H9 (cell line): ENCODE data around the gene IGLL5. TPM values are rescaled to one million over a fixed set of nuclear protein-coding genes. Genes with fewer than 3 reads are reported as not detected.

Experiments used
- DNase-seq: peaks from one replicate; pipeline ENCODE4 v3.0.0-alpha.2; 2017
- H2AFZ ChIP-seq: one replicate; pipeline ENCODE4 v1.6.1; 2013; ENCODE audit warnings: mild to moderate bottlenecking, low read length, control low read depth, moderate library complexity
- H2AK5ac ChIP-seq: 2 replicates; pipeline ENCODE4 v1.6.1; 2013; ENCODE audit warnings: low read length, control low read depth, mixed read lengths; ENCODE audit not compliant: insufficient read length
- H2BK120ac ChIP-seq: one replicate; pipeline ENCODE4 v1.6.1; 2013; ENCODE audit warnings: low read depth, mild to moderate bottlenecking, low read length, control low read depth, inconsistent platforms; ENCODE audit not compliant: poor library complexity, severe bottlenecking
- H2BK12ac ChIP-seq: 2 replicates; pipeline ENCODE4 v1.6.1; 2013; ENCODE audit warnings: low read length, control low read depth, mixed read lengths, low read depth; ENCODE audit not compliant: insufficient read length
- H2BK15ac ChIP-seq: 2 replicates; pipeline ENCODE4 v1.6.1; 2013; ENCODE audit warnings: low read depth, low read length, control low read depth
- H2BK20ac ChIP-seq: one replicate; pipeline ENCODE4 v1.6.1; 2013; ENCODE audit warnings: low read depth, mild to moderate bottlenecking, low read length, control low read depth, inconsistent platforms; ENCODE audit not compliant: poor library complexity, severe bottlenecking
- H2BK5ac ChIP-seq: 2 replicates; pipeline ENCODE4 v1.6.1; 2013; ENCODE audit warnings: low read length, control low read depth, mixed read lengths; ENCODE audit not compliant: insufficient read length
- H3K14ac ChIP-seq: 2 replicates; pipeline ENCODE4 v1.6.1; 2013; ENCODE audit warnings: low read length, control low read depth; ENCODE audit not compliant: insufficient read depth
- H3K18ac ChIP-seq: 2 replicates; pipeline ENCODE4 v1.6.1; 2013; ENCODE audit warnings: low read depth, mild to moderate bottlenecking, mixed read lengths, low read length, control low read depth; ENCODE audit not compliant: insufficient read length
- H3K23ac ChIP-seq: 2 replicates; pipeline ENCODE4 v1.6.1; 2013; ENCODE audit warnings: low read length, control low read depth, mixed read lengths, low read depth; ENCODE audit not compliant: insufficient read length
- H3K23me2 ChIP-seq: 2 replicates; pipeline ENCODE4 v1.6.1; 2013; ENCODE audit warnings: low read depth, mild to moderate bottlenecking, mixed read lengths, low read length, control low read depth; ENCODE audit not compliant: insufficient read length, poor library complexity, severe bottlenecking
- H3K27ac ChIP-seq: 2 replicates; pipeline ENCODE4 v1.5.1; 2013; ENCODE audit warnings: low read length, control low read depth, mixed read lengths, low read depth; ENCODE audit not compliant: insufficient read length
- H3K27me3 ChIP-seq: 2 replicates; pipeline ENCODE4 v1.6.1; 2013; ENCODE audit warnings: low read length, control low read depth, inconsistent platforms; ENCODE audit not compliant: insufficient read depth
- H3K4ac ChIP-seq: 2 replicates; pipeline ENCODE4 v1.6.1; 2013; ENCODE audit warnings: low read depth, mild to moderate bottlenecking, control low read depth, inconsistent platforms, low read length, moderate library complexity
- H3K4me1 ChIP-seq: 2 replicates; pipeline ENCODE4 v1.6.1; 2013; ENCODE audit warnings: low read length, control low read depth, inconsistent platforms; ENCODE audit not compliant: insufficient read depth
- H3K4me2 ChIP-seq: 2 replicates; pipeline ENCODE4 v1.6.1; 2013; ENCODE audit warnings: low read length, control low read depth, mixed read lengths; ENCODE audit not compliant: insufficient read length, insufficient read depth
- H3K56ac ChIP-seq: 2 replicates; pipeline ENCODE4 v1.6.1; 2013; ENCODE audit warnings: low read depth, mild to moderate bottlenecking, mixed read lengths, low read length, control low read depth; ENCODE audit not compliant: insufficient read length
- H3K79me1 ChIP-seq: 2 replicates; pipeline ENCODE4 v1.6.1; 2013; ENCODE audit warnings: low read depth, mild to moderate bottlenecking, moderate library complexity, low read length, control low read depth, inconsistent platforms; ENCODE audit not compliant: insufficient read depth, poor library complexity, severe bottlenecking
- H3K79me2 ChIP-seq: 2 replicates; pipeline ENCODE4 v1.6.1; 2013; ENCODE audit warnings: low read length, control low read depth, inconsistent platforms; ENCODE audit not compliant: insufficient read depth
- H3K9ac ChIP-seq: 2 replicates; pipeline ENCODE4 v1.6.1; 2013; ENCODE audit warnings: low read length, control low read depth, mixed read lengths; ENCODE audit not compliant: insufficient read length; ENCODE audit errors: extremely low read depth
- H3K9me3 ChIP-seq: one replicate; pipeline ENCODE4 v1.6.1; 2013; ENCODE audit warnings: low read depth, low read length, inconsistent platforms; ENCODE audit not compliant: control insufficient read depth
- H3T11ph ChIP-seq: one replicate; pipeline ENCODE4 v1.6.1; 2013; ENCODE audit warnings: mild to moderate bottlenecking, low read length, control low read depth, inconsistent platforms
- H4K20me1 ChIP-seq: one replicate; pipeline ENCODE4 v1.6.1; 2013; ENCODE audit not compliant: control insufficient read depth, insufficient read length, insufficient read depth
- H4K5ac ChIP-seq: 2 replicates; pipeline ENCODE4 v1.6.1; 2013; ENCODE audit warnings: low read depth, mild to moderate bottlenecking, mixed read lengths, low read length, control low read depth; ENCODE audit not compliant: insufficient read length
- H4K8ac ChIP-seq: replicated peaks from 2 replicates; pipeline ENCODE4 v1.6.1; 2013; ENCODE audit warnings: low read length, control low read depth, mixed read lengths, low read depth; ENCODE audit not compliant: insufficient read length
- H4K91ac ChIP-seq: 2 replicates; pipeline ENCODE4 v1.6.1; 2013; ENCODE audit warnings: low read depth, mild to moderate bottlenecking, moderate library complexity, mixed read lengths, low read length, control low read depth; ENCODE audit not compliant: insufficient read length
- H3K27ac Mint-ChIP-seq, 3 experiments: 2 replicates in 2 of 3; 3 replicates in 1 of 3; pipeline ENCODE4 v1.8.0; 2020 to 2021; ENCODE audit warnings: mixed read lengths in 3 of 3, mild to moderate bottlenecking in 1 of 3, moderate library complexity in 1 of 3
- H3K27me3 Mint-ChIP-seq: 2 replicates; pipeline ENCODE4 v1.8.0; 2021; ENCODE audit warnings: low read depth, mild to moderate bottlenecking, moderate library complexity, mixed read lengths
- H3K36me3 Mint-ChIP-seq, 3 experiments: 2 replicates in 2 of 3; 3 replicates in 1 of 3; pipeline ENCODE4 v1.8.0; 2020 to 2021; ENCODE audit warnings: low read depth in 3 of 3, mixed read lengths in 3 of 3; ENCODE audit not compliant: insufficient read depth in 1 of 3
- H3K4me1 Mint-ChIP-seq, 2 experiments: 2 replicates each; pipeline ENCODE4 v1.8.0; 2020; ENCODE audit warnings: mixed read lengths in 2 of 2
- H3K4me3 Mint-ChIP-seq, 2 experiments: 2 replicates in 1 of 2; 3 replicates in 1 of 2; pipeline ENCODE4 v1.8.0; 2020 to 2021; ENCODE audit warnings: mild to moderate bottlenecking in 2 of 2, mixed read lengths in 2 of 2, moderate library complexity in 1 of 2
- H3K9me3 Mint-ChIP-seq, 2 experiments: 2 replicates in 1 of 2; 3 replicates in 1 of 2; pipeline ENCODE4 v1.8.0; 2020; ENCODE audit warnings: mild to moderate bottlenecking in 2 of 2, mixed read lengths in 2 of 2, moderate library complexity in 1 of 2
- WGBS: extraction: QIAGEN DNeasy Blood & Tissue Kit; methylation state at CpG from one replicate; pipeline ENCODE4 v1.1.7; 2013; ENCODE audit warnings: missing lambda C conversion rate, low lambda C conversion rate, mixed read lengths; ENCODE audit not compliant: insufficient read length; ENCODE audit errors: extremely low coverage; 5-methylcytosine and 5-hydroxymethylcytosine counted together
- total RNA-seq: library from RNA; stranded (reverse); gene quantifications from 2 replicates; pipeline ENCODE4 v1.2.1, GENCODE V29; 2021
- TF ChIP-seq, protein P1 (sequence below): fragments of 200-600 bp; sonication (generic); conservative IDR thresholded peaks from 3 replicates; pipeline ENCODE4 v1.8.0; 2021; ENCODE audit warnings: antibody characterized with exemption, mild to moderate bottlenecking

Gene IGLL5
- total RNA-seq, 1 experiment from 2014 or later = not detected

DNA sequence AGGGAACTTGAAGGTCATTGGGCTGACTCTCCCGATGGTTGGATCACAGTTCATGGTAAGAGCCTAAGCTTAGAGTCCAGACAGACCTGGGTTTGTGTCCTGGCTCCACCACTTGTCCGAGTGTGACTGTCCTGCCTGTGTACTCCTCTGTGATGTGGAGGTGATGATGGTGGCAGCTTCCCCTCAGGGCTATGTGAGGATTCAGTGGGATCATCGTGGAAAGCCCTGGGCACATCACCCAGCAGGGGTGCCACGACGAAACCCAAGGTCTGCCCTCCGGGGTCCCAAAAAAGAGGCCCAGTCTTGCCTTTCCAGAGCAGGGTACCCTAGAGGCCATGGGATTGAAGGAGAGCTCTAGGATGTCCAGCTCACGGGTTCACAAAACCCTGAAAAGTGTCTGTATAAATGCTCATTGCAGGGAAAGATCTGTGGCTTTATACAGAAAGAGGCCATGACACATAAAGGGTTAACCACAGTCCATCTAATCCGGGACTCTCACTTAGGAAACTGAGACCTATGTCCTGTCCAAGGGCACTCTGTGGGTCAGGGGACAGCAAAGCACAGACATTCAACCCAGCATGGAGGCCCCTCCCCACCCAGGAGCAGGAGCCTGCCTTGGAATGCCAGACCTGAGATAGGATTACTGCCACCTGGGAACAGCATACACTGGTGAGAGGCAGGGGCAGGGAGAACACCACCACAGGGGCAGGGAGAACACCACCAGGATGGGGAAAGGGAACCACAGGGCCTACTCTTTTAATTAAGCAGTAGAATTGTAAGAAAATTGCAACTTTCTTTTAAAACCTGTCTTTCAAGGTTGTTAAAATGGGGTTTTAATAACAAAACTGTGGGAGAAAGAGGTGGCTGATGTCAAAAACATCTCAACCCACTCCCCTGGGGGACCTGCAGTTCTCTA is 51.3 kb downstream of the IGLL5 start:
- no peak for DNase-seq
- Histone ChIP-seq H2BK5ac (no peak overlapping the region), H3K27ac (no peak overlapping the region), H2BK12ac (no peak overlapping the region), H3K4me2 (no peak overlapping the region), H4K5ac (no peak overlapping the region), H2BK120ac (no peak overlapping the region), H3K23me2 (no peaks in the 10 kb centered on the region), H3K27me3 (peaks cover 3% of the 10 kb centered on the region; the same call in 1 of the 2 replicates), H3K9me3 (no peaks in the 10 kb centered on the region), H3K56ac (no peak overlapping the region), H2AK5ac (no peak overlapping the region), H3K79me1 (no peaks in the 10 kb centered on the region), H4K20me1 (no peaks in the 10 kb centered on the region), H3K18ac (no peak overlapping the region), H3K14ac (no peak overlapping the region), H3K79me2 (no peaks in the 10 kb centered on the region), H3K9ac (no peak overlapping the region), H2BK15ac (no peak overlapping the region), H4K91ac (no peak overlapping the region), H3K4me1 (no peaks in the 10 kb centered on the region), H2AFZ (no peak overlapping the region), H3T11ph (no peak overlapping the region), H3K4ac (no peak overlapping the region), H4K8ac (no peak overlapping the region), H2BK20ac (no peak overlapping the region), H3K23ac (no peak overlapping the region)
- TF ChIP-seq, protein P1, sequence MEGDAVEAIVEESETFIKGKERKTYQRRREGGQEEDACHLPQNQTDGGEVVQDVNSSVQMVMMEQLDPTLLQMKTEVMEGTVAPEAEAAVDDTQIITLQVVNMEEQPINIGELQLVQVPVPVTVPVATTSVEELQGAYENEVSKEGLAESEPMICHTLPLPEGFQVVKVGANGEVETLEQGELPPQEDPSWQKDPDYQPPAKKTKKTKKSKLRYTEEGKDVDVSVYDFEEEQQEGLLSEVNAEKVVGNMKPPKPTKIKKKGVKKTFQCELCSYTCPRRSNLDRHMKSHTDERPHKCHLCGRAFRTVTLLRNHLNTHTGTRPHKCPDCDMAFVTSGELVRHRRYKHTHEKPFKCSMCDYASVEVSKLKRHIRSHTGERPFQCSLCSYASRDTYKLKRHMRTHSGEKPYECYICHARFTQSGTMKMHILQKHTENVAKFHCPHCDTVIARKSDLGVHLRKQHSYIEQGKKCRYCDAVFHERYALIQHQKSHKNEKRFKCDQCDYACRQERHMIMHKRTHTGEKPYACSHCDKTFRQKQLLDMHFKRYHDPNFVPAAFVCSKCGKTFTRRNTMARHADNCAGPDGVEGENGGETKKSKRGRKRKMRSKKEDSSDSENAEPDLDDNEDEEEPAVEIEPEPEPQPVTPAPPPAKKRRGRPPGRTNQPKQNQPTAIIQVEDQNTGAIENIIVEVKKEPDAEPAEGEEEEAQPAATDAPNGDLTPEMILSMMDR = no peak
- Mint-ChIP-seq H3K36me3 (no peaks in the 10 kb centered on the region; a peak in 1 of 7 replicates), H3K27ac (peak overlapping the region in 1 of 3 experiments; percentile 36; a peak in 1 of 7 replicates), H3K4me3 (no peak overlapping the region), H3K27me3 (peaks cover 84% of the 10 kb centered on the region), H3K9me3 (no peaks in the 10 kb centered on the region), H3K4me1 (peaks cover 4 to 9% of the 10 kb centered on the region in 2 experiments; a peak in 3 of 4 replicates)
- no CpG with 5 or more reads among the region's 8 CpGs for WGBS
